Fibroblast of lung (primary cell): ENCODE results near the gene EXOC5.

ENCODE experiments used
- EZH2 ChIP-seq: IDR thresholded peaks from 2 replicates; pipeline ENCODE4 v1.5.1; 2012; ENCODE audit warnings: low read length, control low read depth, mild to moderate bottlenecking; ENCODE audit errors: missing control alignments
- TF ChIP-seq, protein P1 (sequence below), 2 donors: IDR thresholded peaks in 1 of 2; conservative IDR thresholded peaks in 1 of 2; 1 replicate in 1 of 2; 2 replicates in 1 of 2; pipeline ENCODE4 v1.5.1; 2011 to 2012; ENCODE audit warnings: low read length in 2 of 2, control low read depth in 1 of 2, inconsistent platforms in 1 of 2, low read depth in 1 of 2, mild to moderate bottlenecking in 1 of 2

DNA sequence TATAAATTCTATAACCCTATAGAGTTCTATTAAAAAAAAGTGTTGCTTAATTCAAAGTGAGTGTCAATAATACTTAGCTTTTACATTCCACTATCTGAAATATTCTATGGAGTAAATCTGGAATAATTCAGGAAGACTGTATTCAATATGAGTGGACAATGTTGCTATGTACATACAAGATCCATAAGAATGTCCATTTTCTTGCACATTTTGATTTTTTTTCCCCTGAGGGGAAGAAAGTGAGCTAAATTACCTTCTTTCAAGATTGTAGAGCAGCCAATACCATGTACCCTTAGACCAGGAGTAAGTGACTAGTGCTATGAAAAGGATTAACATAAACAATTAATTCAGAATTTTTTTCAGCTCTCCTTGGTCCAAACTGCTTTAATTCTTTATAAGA is 25.4 kb downstream of the EXOC5 start:
- TF ChIP-seq, protein P1, sequence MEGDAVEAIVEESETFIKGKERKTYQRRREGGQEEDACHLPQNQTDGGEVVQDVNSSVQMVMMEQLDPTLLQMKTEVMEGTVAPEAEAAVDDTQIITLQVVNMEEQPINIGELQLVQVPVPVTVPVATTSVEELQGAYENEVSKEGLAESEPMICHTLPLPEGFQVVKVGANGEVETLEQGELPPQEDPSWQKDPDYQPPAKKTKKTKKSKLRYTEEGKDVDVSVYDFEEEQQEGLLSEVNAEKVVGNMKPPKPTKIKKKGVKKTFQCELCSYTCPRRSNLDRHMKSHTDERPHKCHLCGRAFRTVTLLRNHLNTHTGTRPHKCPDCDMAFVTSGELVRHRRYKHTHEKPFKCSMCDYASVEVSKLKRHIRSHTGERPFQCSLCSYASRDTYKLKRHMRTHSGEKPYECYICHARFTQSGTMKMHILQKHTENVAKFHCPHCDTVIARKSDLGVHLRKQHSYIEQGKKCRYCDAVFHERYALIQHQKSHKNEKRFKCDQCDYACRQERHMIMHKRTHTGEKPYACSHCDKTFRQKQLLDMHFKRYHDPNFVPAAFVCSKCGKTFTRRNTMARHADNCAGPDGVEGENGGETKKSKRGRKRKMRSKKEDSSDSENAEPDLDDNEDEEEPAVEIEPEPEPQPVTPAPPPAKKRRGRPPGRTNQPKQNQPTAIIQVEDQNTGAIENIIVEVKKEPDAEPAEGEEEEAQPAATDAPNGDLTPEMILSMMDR (conservative IDR thresholded peaks at IDR 0.05 in 1 of 2, IDR thresholded peaks at IDR 0.05 in 1 of 2; ENCODE audit: low read depth in 1 of 2, low read length in 2 of 2) = no peak
- no peak for TF ChIP-seq EZH2
